Measurements from ENCODE around the gene FNBP1L. TPM values are rescaled to one million over a fixed set of nuclear protein-coding genes. Genes with fewer than 3 reads are reported as not detected.

Gene FNBP1L
- total RNA-seq, 4 donors from 2014 or later: 9.6 to 23.1 (median 15.5) TPM

DNA sequence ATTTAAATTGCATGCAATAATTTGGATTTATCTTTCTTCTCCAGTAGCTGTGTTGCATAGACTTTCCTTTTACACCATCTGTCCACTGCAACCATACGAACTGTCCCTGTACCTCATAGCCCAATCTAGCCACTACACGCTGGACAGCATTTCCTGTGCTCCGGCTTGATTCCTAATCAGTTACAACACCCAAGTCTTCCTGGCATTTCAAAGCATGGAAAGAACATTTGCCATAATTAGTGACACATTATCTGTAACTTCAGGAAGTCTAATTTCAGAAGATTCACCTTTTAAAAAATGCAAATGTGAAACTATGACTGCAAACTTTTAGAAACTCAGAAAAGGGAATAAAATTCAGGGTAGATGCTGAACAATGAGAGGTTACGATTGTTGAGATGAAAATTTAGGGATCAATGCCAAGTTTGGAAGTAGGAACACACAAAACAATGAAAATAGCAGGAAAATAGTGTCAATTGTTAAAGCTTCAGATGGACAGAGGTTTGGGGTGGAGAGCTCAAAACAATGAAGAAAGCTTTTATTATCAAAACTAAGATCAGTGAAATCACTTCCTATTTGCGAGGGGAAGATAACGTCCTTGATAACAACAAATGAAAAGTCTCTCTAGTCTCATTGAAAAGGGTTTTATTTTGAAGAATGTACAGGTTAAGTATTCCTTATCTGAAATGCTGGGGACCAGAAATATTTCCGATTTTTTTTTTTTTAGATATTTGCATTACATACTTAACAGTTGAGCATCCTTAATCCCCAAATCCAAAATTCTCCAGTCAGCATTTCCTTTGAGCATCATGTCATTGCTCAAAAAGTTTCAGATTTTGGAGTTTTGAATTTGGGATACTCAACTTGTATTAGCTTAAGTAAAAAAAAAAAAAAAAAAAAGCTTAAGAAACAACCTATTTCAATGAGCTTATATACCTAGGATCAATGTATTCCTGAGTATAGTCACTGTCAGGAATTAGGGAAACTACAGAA, 107.3 kb downstream of the FNBP1L start:
- H3K4me1 ChIP-seq: peaks cover 32 to 45% (median 38%) of the 10 kb centered on the region in 4 donors
- WGBS: 71% methylated on average over 7 of the region's 7 CpGs
- no peak for DNase-seq (ENCODE audit: extremely low spot score)
- TF ChIP-seq POLR2AphosphoS5 (IDR thresholded peaks at IDR 0.05) (peak in 1 of 2 donors; percentile 35), EP300 (IDR thresholded peaks at IDR 0.05) (peak; percentile 24), POLR2A (IDR thresholded peaks at IDR 0.05; ENCODE audit: low read depth) (no peak)
- intact Hi-C loops (cut with DNase I): no loop called here
- no peaks in the 10 kb centered on the region for H3K9me3 ChIP-seq
- H3K27ac ChIP-seq (replicated peaks in 1 of 4): peak overlapping the region; percentile 48 to 75 (median 50)
- no peak overlapping the region for H3K4me3 ChIP-seq
- H3K27me3 ChIP-seq: no peaks in the 10 kb centered on the region
- peaks cover 0 to 23% (median 3%) of the 10 kb centered on the region in 4 donors for H3K36me3 ChIP-seq

DNA sequence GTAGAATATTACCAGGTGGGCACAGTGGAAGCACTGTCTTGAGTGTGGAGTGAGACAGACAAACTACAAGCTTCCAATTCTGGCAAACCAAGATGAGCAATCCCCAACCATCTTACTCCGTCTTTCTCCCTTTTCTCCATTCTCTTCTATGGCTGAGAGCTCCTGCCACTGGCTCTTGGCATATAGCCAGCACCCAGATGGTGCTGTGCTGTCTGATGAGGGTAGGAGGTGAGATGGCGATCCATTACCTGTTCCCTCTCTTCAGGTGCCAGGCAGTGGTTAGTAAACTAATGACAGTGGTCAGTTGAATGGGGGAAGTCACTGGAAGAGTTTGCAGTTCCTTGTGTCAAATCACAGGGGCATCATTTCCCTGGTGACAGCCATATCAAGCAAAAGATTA, 108.4 kb downstream of the FNBP1L start:
- no peak for DNase-seq (ENCODE audit: extremely low spot score)
- H3K4me1 ChIP-seq: peaks cover 32 to 45% (median 38%) of the 10 kb centered on the region in 4 donors
- no peak for TF ChIP-seq POLR2AphosphoS5 (IDR thresholded peaks at IDR 0.05)
- TF ChIP-seq EP300 (IDR thresholded peaks at IDR 0.05): no peak
- TF ChIP-seq POLR2A (IDR thresholded peaks at IDR 0.05; ENCODE audit: low read depth): no peak
- TF ChIP-seq, protein P1, sequence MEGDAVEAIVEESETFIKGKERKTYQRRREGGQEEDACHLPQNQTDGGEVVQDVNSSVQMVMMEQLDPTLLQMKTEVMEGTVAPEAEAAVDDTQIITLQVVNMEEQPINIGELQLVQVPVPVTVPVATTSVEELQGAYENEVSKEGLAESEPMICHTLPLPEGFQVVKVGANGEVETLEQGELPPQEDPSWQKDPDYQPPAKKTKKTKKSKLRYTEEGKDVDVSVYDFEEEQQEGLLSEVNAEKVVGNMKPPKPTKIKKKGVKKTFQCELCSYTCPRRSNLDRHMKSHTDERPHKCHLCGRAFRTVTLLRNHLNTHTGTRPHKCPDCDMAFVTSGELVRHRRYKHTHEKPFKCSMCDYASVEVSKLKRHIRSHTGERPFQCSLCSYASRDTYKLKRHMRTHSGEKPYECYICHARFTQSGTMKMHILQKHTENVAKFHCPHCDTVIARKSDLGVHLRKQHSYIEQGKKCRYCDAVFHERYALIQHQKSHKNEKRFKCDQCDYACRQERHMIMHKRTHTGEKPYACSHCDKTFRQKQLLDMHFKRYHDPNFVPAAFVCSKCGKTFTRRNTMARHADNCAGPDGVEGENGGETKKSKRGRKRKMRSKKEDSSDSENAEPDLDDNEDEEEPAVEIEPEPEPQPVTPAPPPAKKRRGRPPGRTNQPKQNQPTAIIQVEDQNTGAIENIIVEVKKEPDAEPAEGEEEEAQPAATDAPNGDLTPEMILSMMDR (IDR thresholded peaks at IDR 0.05): no peak
- peaks cover 4 to 22% (median 10%) of the 10 kb centered on the region in 4 donors for H3K36me3 ChIP-seq
- peak overlapping the region in 1 of 4 donors; percentile 45 for H3K27ac ChIP-seq (replicated peaks in 1 of 4)
- intact Hi-C loops (cut with DNase I): no loop called here
- H3K9me3 ChIP-seq: no peaks in the 10 kb centered on the region
- 97% methylated on average over 2 of the region's 2 CpGs for WGBS
- no peaks in the 10 kb centered on the region for H3K27me3 ChIP-seq
- no peak overlapping the region for H3K4me3 ChIP-seq

DNA sequence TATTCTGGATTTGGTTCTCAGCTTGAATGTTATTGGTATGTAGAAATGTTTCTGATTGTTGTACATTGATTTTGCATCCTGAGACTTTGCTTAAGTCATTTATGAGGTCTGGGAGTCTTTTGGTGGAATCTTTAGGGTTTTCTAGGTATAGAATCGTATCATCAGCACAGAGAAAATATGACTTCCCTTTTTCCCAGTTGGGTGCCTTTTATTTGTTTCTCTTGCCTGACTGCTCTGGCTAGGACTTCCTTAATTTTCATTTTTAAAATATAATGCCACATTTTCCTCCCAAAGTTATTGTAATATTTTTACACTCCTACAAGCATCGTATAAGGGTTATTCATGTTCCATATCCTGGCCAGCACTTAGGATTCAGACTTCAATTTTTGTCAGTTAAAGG, 111.1 kb downstream of the FNBP1L start:
- intact Hi-C loops (cut with DNase I): no loop called here
- H3K4me3 ChIP-seq: no peak overlapping the region
- H3K27me3 ChIP-seq: no peaks in the 10 kb centered on the region
- H3K27ac ChIP-seq (replicated peaks in 1 of 4): no peak overlapping the region
- TF ChIP-seq, protein P1 (IDR thresholded peaks at IDR 0.05): no peak
- TF ChIP-seq EP300 (IDR thresholded peaks at IDR 0.05) (no peak), POLR2AphosphoS5 (IDR thresholded peaks at IDR 0.05) (no peak), POLR2A (IDR thresholded peaks at IDR 0.05; ENCODE audit: low read depth) (no peak)
- peaks cover 5 to 43% (median 24%) of the 10 kb centered on the region in 4 donors for H3K36me3 ChIP-seq
- peaks cover 13 to 22% (median 18%) of the 10 kb centered on the region in 4 donors for H3K4me1 ChIP-seq
- H3K9me3 ChIP-seq: no peaks in the 10 kb centered on the region
- WGBS: 82% methylated on average over 2 of the region's 2 CpGs
- DNase-seq (ENCODE audit: extremely low spot score): no peak

DNA sequence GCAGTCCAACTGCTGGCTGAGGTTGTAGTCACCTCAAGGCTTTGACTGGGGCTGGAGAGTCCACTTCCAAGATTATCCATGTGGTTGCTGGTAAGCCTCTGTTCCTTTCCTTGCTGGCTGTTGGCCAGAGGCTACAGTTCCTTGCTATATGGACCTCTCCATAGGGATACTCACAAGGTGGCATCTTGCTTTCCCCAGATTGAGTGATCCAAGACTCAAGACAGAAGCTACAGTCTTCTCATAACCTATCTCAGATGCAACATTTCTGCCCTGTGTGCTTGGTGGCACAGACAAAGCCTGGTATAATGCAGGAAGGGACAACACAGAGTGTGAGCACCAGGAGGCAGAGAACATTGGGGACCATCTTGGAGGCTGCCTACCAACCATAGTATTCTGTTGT, 111.8 kb downstream of the FNBP1L start:
- intact Hi-C loops (cut with DNase I): no loop called here
- H3K27me3 ChIP-seq: no peaks in the 10 kb centered on the region
- no peaks in the 10 kb centered on the region for H3K9me3 ChIP-seq
- H3K27ac ChIP-seq (replicated peaks in 1 of 4): no peak overlapping the region
- H3K4me1 ChIP-seq: peaks cover 6 to 15% (median 12%) of the 10 kb centered on the region in 4 donors
- peaks cover 5 to 49% (median 25%) of the 10 kb centered on the region in 4 donors for H3K36me3 ChIP-seq
- peak; percentile 53 for DNase-seq (ENCODE audit: extremely low spot score)
- H3K4me3 ChIP-seq: no peak overlapping the region
- TF ChIP-seq, protein P1 (IDR thresholded peaks at IDR 0.05): no peak
- no peak for TF ChIP-seq POLR2AphosphoS5 (IDR thresholded peaks at IDR 0.05)
- TF ChIP-seq EP300 (IDR thresholded peaks at IDR 0.05): no peak
- TF ChIP-seq POLR2A (IDR thresholded peaks at IDR 0.05; ENCODE audit: low read depth): no peak

DNA sequence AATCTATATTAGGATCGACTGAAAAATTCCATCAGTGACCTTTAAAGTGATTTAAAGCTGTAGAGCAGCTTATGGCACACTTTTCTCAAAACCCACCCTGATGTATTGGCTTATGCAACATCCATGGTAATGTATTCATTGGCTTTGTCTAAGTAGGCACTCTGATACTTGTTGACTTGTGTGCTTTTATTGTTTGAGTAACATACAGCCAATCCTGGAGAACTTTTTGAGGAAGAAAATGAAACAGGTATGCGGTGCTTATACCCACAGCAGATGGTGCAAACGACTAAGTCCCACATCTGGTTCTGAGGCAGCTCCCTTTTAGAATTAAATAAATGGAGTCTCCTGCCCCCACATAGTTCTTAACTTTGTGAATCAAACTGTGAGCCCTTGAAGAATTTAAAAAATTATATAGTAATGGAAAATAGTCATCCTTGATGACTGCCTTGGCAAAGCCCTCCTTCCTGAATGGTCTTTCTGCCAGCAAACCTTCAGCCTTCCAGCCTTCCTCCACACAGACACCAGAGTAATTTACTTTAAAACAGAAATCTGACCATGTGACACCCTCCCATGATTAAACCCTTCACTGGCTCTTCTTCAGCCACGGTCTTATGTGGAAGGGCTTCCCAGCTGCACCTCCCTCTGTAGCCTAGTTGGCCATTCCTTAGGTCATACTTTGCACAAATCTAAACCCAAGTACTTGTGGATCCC, 117.7 kb downstream of the FNBP1L start:
- intact Hi-C loops (cut with DNase I): no loop called here
- H3K27me3 ChIP-seq: no peaks in the 10 kb centered on the region
- H3K36me3 ChIP-seq: peaks cover 20 to 92% (median 57%) of the 10 kb centered on the region in 4 donors

More for the DNA sequence above, 117.7 kb downstream of the FNBP1L start:
- Histone ChIP-seq H3K9me3 (no peaks in the 10 kb centered on the region), H3K4me1 (peaks cover 17 to 25% (median 20%) of the 10 kb centered on the region in 4 donors), H3K27ac (replicated peaks in 1 of 4) (peak overlapping the region; percentile 28 to 72 (median 48)), H3K4me3 (no peak overlapping the region)
- DNase-seq (ENCODE audit: extremely low spot score): no peak
- TF ChIP-seq, protein P1 (IDR thresholded peaks at IDR 0.05): no peak
- TF ChIP-seq EP300 (IDR thresholded peaks at IDR 0.05): no peak
- no peak for TF ChIP-seq POLR2AphosphoS5 (IDR thresholded peaks at IDR 0.05)
- no peak for TF ChIP-seq POLR2A (IDR thresholded peaks at IDR 0.05; ENCODE audit: low read depth)
- WGBS: 35% methylated on average over 4 of the region's 4 CpGs
